K562 (cell line): ENCODE measurements around the gene AUNIP. TPM values are rescaled to one million over a fixed set of nuclear protein-coding genes. Genes with fewer than 3 reads are reported as not detected.

ENCODE experiments used
- ATAC-seq: fragments of 200-7000 bp; cut with Tn5 transposase; 3 replicates; pipeline ENCODE4 v1.9.1; 2020; ENCODE audit warnings: moderate library complexity
- BruUV-seq: library from RNA; stranded (reverse); fragments of 400-500 nt; replicated peaks from 2 replicates; lab custom pipeline; 2021; lab: Mats Ljungman, UMichigan
- CTCF ChIA-PET: fragments of 300-600 bp; formaldehyde crosslinking; extraction: SDS; loops from one replicate; lab custom pipeline; 2021; ENCODE audit warnings: low intra/inter-chr PET ratio; lab: Yijun Ruan, JAX
- POLR2A ChIA-PET: fragments of 300-600, 350-650 bp; sonication (Branson Sonifier 250); formaldehyde crosslinking; extraction: SDS; loops from one replicate; lab custom pipeline; 2021; ENCODE audit warnings: antibody characterized with exemption, inconsistent platforms; lab: Yijun Ruan, JAX
- DNase-seq, 4 experiments: peaks; one replicate each; pipeline versions ENCODE4 v3.0.0 to v3.0.0-alpha.2; 2011 to 2018; ENCODE audit warnings: low spot score in 3 of 4, mixed read lengths in 3 of 4; ENCODE audit errors: extremely low read depth in 1 of 4
- FAIRE-seq: peaks from 2 replicates; lab custom pipeline; 2011; peaks lifted over from hg19 to GRCh38; lab: Jason Lieb, UNC
- H2AFZ ChIP-seq: 2 replicates; pipeline ENCODE4 v1.6.0; 2011; ENCODE audit warnings: low read depth, low read length, control low read depth, inconsistent platforms
- H3K27ac ChIP-seq: fragments of 200-600 bp; 3 replicates; pipeline ENCODE4 v1.8.0; 2011; ENCODE audit warnings: low read depth, mild to moderate bottlenecking, control low read depth, inconsistent platforms, low read length, moderate library complexity, mixed read lengths; ENCODE audit errors: extremely low read depth
- H3K27me3 ChIP-seq, 2 experiments: fragments of 300-600 bp in 1 of 2; 2 replicates in 1 of 2; 3 replicates in 1 of 2; pipeline versions ENCODE4 v1.6.0 to v1.8.0; 2011; ENCODE audit warnings: inconsistent platforms in 2 of 2, low read length in 2 of 2, mild to moderate bottlenecking in 1 of 2, mixed read lengths in 1 of 2, moderate library complexity in 1 of 2; ENCODE audit not compliant: control insufficient read depth in 2 of 2, insufficient read depth in 2 of 2
- H3K36me3 ChIP-seq: fragments of 300-600 bp; 3 replicates; pipeline ENCODE4 v1.8.0; 2011; ENCODE audit warnings: mild to moderate bottlenecking, low read length, inconsistent platforms; ENCODE audit not compliant: control insufficient read depth, insufficient read depth
- H3K4me1 ChIP-seq, 2 experiments: fragments of 200-600 bp in 1 of 2; replicated peaks in 1 of 2; 2 replicates in 1 of 2; 3 replicates in 1 of 2; pipeline versions ENCODE4 v1.5.1 to v1.8.0; 2011; ENCODE audit warnings: inconsistent platforms in 2 of 2, low read length in 2 of 2, mild to moderate bottlenecking in 1 of 2, mixed read lengths in 1 of 2, moderate library complexity in 1 of 2; ENCODE audit not compliant: control insufficient read depth in 2 of 2, insufficient read depth in 2 of 2
- H3K4me2 ChIP-seq: 2 replicates; pipeline ENCODE4 v1.6.1; 2011; ENCODE audit warnings: low read length, control low read depth, inconsistent platforms, mixed read lengths; ENCODE audit not compliant: insufficient read depth
- H3K4me3 ChIP-seq: fragments of 200-600 bp; sonication (generic), shearing (Covaris generic); 2 replicates; pipeline ENCODE4 v1.5.1; 2016; ENCODE audit warnings: control low read depth, inconsistent platforms
- H3K79me2 ChIP-seq: fragments of 200-600 bp; 3 replicates; pipeline ENCODE4 v1.8.0; 2011; ENCODE audit warnings: low read length, inconsistent platforms; ENCODE audit not compliant: control insufficient read depth, insufficient read depth
- H3K9ac ChIP-seq, 2 experiments: 2 replicates each; pipeline versions ENCODE4 v1.6.0 to v1.6.1; 2011; ENCODE audit warnings: low read depth in 2 of 2, low read length in 2 of 2, control low read depth in 1 of 2, inconsistent platforms in 1 of 2, mild to moderate bottlenecking in 1 of 2, mixed read lengths in 1 of 2; ENCODE audit not compliant: insufficient read depth in 1 of 2
- H3K9me1 ChIP-seq: one replicate; pipeline ENCODE4 v1.6.0; 2011; ENCODE audit warnings: inconsistent platforms, mild to moderate bottlenecking, low read length, moderate library complexity; ENCODE audit not compliant: control insufficient read depth, insufficient read depth
- H3K9me3 ChIP-seq: replicated peaks from 2 replicates; pipeline ENCODE4 v1.5.1; 2011; ENCODE audit warnings: low read depth, low read length, inconsistent platforms; ENCODE audit not compliant: control insufficient read depth, insufficient read depth
- H4K20me1 ChIP-seq: replicated peaks from 2 replicates; pipeline ENCODE4 v1.6.1; 2011; ENCODE audit warnings: low read length, inconsistent platforms, mixed read lengths; ENCODE audit not compliant: control insufficient read depth, insufficient read depth
- ATF7 ChIP-seq: fragments of 450-650 bp; IDR thresholded peaks from 2 replicates; pipeline ENCODE4 v1.7.1; 2014; ENCODE audit warnings: mild to moderate bottlenecking, moderate library complexity
- LARP7 ChIP-seq: fragments of 450-650 bp; IDR thresholded peaks from 2 replicates; pipeline ENCODE4 v1.6.1; 2016
- MAFF ChIP-seq: IDR thresholded peaks from 2 replicates; pipeline ENCODE4 v1.6.1; 2012; ENCODE audit warnings: low read length, improper control_type of control experiment
- MBD2 ChIP-seq: sonication (generic); IDR thresholded peaks from 2 replicates; pipeline ENCODE4 v1.6.1; 2016; ENCODE audit warnings: low read depth, borderline replicate concordance
- SRSF9 ChIP-seq: fragments of 200-400 bp; formaldehyde crosslinking; IDR thresholded peaks from 2 replicates; pipeline ENCODE4 v1.6.1; 2017; ENCODE audit warnings: low read depth, low read length, borderline replicate concordance
- ZNF134 ChIP-seq: fragments of 250-450 bp; sonication (Bioruptor Pico); conservative IDR thresholded peaks from 2 replicates; pipeline ENCODE4 v1.4.0; 2020
- ZNF146 ChIP-seq: IDR thresholded peaks from one replicate; pipeline ENCODE4 v1.6.1; 2018; ENCODE audit warnings: missing compliant biosample characterization; ENCODE audit not compliant: unreplicated experiment
- WGBS: fragments of 100-300 bp; shearing (Covaris generic); methylation state at CpG from one replicate; pipeline ENCODE4 v1.1.6; 2016; ENCODE audit warnings: low coverage, mixed read lengths; ENCODE audit not compliant: insufficient coverage; ENCODE audit errors: missing lambda C conversion rate; 5-methylcytosine and 5-hydroxymethylcytosine counted together
- in situ Hi-C: fragments of 300-500 bp; cut with MboI; formaldehyde crosslinking; loops from 4 replicates; pipeline ENCODE4 v1.15.0; 2018; ENCODE audit warnings: inconsistent platforms, mixed read lengths
- intact Hi-C: fragments of 100-400 bp; cut with micrococcal nuclease; formaldehyde crosslinking; loops from 2 replicates; pipeline ENCODE4 v1.14.2; 2022
- polyA plus RNA-seq, 8 experiments: library from polyadenylated mRNA; depleted of rRNA in 4 of 8; stranded (reverse) in 5 of 8; unstranded in 3 of 8; fragments of >200 nt; fragmentation: Nextera tagmentation in 2 of 8; fragmentation: Illumina TruSeq in 1 of 8; extraction: Ambion mirVana in 2 of 8; extraction: Trizol in 1 of 8; gene quantifications; 2 replicates each; pipeline versions ENCODE4 v1.2.1 to v1.2.3, GENCODE V29; 2011 to 2014; ENCODE audit warnings: inconsistent platforms in 1 of 8, missing spikeins in 1 of 8
- total RNA-seq, 7 experiments: library from RNA; depleted of rRNA in 6 of 7; stranded (reverse); fragments of >200 nt in 6 of 7; fragmentation: Illumina TruSeq in 2 of 7; extraction: Trizol in 2 of 7; gene quantifications; 2 replicates each; pipeline versions ENCODE4 v1.2.1 to v1.2.3, GENCODE V29; 2011 to 2021; ENCODE audit warnings: low replicate concordance in 1 of 7
- TF ChIP-seq, protein P1 (sequence below), 2 experiments: fragments of 450-650 bp; IDR thresholded peaks; 2 replicates each; pipeline ENCODE4 v1.6.1; 2018; ENCODE audit warnings: mild to moderate bottlenecking in 2 of 2, low read depth in 1 of 2; ENCODE audit not compliant: partially characterized antibody in 2 of 2
- TF ChIP-seq, protein P2 (sequence below): fragments of 250-450 bp; sonication (Bioruptor Pico); IDR thresholded peaks from 2 replicates; pipeline ENCODE4 v1.5.0; 2021
- TF ChIP-seq, protein P3 (sequence below): fragments of 450-650 bp; IDR thresholded peaks from 2 replicates; pipeline ENCODE4 v1.6.1; 2014; ENCODE audit warnings: low read depth, mild to moderate bottlenecking, moderate library complexity, borderline replicate concordance
- TF ChIP-seq, protein P4 (sequence below): fragments of 250-450 bp; sonication (Bioruptor Pico); IDR thresholded peaks from 2 replicates; pipeline ENCODE4 v1.4.0; 2020; ENCODE audit warnings: mild to moderate bottlenecking, moderate library complexity
- TF ChIP-seq, protein P5 (sequence below): sonication (generic); formaldehyde crosslinking; IDR thresholded peaks from 2 replicates; pipeline ENCODE4 v1.8.0; 2022; ENCODE audit warnings: missing genetic modification reagents, mild to moderate bottlenecking, moderate library complexity, borderline replicate concordance

The AUNIP gene
- total and polyA plus RNA-seq, 9 of the 15 experiments (the other 6 are each of a cell fraction or from before 2014, with no cell fraction given): 12.1 to 53.8 (median 47.1) TPM

DNA sequence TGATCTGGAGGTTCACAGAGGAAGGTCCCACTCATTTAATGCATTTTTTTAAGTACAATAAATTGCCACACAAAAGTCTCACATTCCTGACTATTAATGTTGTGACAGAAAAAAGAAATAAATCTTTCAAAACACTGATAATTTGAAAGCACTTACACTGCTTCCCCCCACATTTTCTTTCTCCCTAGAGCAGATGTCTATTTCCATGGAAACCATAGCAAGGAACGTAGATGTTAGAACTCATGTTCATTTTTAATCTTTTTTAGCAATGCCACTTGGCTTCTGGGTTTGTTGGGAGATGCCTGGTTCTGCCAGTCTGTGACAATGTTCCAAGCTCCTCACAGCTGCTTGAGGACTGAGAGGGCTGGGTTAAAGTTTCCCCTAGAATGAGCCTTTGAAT lies 48.9 kb upstream of the AUNIP start:
- no peak overlapping the region for H2AFZ ChIP-seq
- H3K79me2 ChIP-seq: peaks cover 29% of the 10 kb centered on the region
- FAIRE-seq (no peak), ATAC-seq (no peak), DNase-seq (no peak)
- CTCF ChIA-PET: no interaction called here
- H3K36me3 ChIP-seq: peaks cover 16% of the 10 kb centered on the region
- peaks cover 20% of the 10 kb centered on the region for H4K20me1 ChIP-seq
- peaks cover 19 to 24% of the 10 kb centered on the region in 2 experiments; a peak in 4 of 5 replicates for H3K4me1 ChIP-seq
- H3K27ac ChIP-seq: no peak overlapping the region
- POLR2A ChIA-PET: interaction anchor here (0.7 to 4.6 kb wide), 7 partner anchors 8 to 26 kb away, joined by 3 to 19 read pairs (median 5); no protein-coding TSS in a partner anchor
- H3K4me3 ChIP-seq: no peak overlapping the region
- H3K4me2 ChIP-seq: no peak overlapping the region
- H3K9me1 ChIP-seq: peaks cover 6% of the 10 kb centered on the region
- intact Hi-C loops: no loop called here
- in situ Hi-C loops: no loop called here
- no peaks in the 10 kb centered on the region for H3K9me3 ChIP-seq
- no peak overlapping the region for H3K9ac ChIP-seq
- 80% methylated on average over 1 of the region's 1 CpG for WGBS
- no TSS peak for BruUV-seq
- H3K27me3 ChIP-seq: no peaks in the 10 kb centered on the region
- no peak for TF ChIP-seq ZNF134 (CRISPR knock-in tag)
- TF ChIP-seq, protein P1, sequence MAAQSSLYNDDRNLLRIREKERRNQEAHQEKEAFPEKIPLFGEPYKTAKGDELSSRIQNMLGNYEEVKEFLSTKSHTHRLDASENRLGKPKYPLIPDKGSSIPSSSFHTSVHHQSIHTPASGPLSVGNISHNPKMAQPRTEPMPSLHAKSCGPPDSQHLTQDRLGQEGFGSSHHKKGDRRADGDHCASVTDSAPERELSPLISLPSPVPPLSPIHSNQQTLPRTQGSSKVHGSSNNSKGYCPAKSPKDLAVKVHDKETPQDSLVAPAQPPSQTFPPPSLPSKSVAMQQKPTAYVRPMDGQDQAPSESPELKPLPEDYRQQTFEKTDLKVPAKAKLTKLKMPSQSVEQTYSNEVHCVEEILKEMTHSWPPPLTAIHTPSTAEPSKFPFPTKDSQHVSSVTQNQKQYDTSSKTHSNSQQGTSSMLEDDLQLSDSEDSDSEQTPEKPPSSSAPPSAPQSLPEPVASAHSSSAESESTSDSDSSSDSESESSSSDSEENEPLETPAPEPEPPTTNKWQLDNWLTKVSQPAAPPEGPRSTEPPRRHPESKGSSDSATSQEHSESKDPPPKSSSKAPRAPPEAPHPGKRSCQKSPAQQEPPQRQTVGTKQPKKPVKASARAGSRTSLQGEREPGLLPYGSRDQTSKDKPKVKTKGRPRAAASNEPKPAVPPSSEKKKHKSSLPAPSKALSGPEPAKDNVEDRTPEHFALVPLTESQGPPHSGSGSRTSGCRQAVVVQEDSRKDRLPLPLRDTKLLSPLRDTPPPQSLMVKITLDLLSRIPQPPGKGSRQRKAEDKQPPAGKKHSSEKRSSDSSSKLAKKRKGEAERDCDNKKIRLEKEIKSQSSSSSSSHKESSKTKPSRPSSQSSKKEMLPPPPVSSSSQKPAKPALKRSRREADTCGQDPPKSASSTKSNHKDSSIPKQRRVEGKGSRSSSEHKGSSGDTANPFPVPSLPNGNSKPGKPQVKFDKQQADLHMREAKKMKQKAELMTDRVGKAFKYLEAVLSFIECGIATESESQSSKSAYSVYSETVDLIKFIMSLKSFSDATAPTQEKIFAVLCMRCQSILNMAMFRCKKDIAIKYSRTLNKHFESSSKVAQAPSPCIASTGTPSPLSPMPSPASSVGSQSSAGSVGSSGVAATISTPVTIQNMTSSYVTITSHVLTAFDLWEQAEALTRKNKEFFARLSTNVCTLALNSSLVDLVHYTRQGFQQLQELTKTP (IDR thresholded peaks at IDR 0.05; ENCODE audit: low read depth in 1 of 2, partially characterized antibody in 2 of 2): no peak
- TF ChIP-seq ATF7: no peak
- TF ChIP-seq, protein P2, sequence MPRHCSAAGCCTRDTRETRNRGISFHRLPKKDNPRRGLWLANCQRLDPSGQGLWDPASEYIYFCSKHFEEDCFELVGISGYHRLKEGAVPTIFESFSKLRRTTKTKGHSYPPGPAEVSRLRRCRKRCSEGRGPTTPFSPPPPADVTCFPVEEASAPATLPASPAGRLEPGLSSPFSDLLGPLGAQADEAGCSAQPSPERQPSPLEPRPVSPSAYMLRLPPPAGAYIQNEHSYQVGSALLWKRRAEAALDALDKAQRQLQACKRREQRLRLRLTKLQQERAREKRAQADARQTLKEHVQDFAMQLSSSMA (CRISPR knock-in tag): no peak
- no peak for TF ChIP-seq MAFF
- TF ChIP-seq, protein P3, sequence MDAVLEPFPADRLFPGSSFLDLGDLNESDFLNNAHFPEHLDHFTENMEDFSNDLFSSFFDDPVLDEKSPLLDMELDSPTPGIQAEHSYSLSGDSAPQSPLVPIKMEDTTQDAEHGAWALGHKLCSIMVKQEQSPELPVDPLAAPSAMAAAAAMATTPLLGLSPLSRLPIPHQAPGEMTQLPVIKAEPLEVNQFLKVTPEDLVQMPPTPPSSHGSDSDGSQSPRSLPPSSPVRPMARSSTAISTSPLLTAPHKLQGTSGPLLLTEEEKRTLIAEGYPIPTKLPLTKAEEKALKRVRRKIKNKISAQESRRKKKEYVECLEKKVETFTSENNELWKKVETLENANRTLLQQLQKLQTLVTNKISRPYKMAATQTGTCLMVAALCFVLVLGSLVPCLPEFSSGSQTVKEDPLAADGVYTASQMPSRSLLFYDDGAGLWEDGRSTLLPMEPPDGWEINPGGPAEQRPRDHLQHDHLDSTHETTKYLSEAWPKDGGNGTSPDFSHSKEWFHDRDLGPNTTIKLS: no peak
- TF ChIP-seq ZNF146 (CRISPR knock-in tag): no peak
- TF ChIP-seq, protein P4, sequence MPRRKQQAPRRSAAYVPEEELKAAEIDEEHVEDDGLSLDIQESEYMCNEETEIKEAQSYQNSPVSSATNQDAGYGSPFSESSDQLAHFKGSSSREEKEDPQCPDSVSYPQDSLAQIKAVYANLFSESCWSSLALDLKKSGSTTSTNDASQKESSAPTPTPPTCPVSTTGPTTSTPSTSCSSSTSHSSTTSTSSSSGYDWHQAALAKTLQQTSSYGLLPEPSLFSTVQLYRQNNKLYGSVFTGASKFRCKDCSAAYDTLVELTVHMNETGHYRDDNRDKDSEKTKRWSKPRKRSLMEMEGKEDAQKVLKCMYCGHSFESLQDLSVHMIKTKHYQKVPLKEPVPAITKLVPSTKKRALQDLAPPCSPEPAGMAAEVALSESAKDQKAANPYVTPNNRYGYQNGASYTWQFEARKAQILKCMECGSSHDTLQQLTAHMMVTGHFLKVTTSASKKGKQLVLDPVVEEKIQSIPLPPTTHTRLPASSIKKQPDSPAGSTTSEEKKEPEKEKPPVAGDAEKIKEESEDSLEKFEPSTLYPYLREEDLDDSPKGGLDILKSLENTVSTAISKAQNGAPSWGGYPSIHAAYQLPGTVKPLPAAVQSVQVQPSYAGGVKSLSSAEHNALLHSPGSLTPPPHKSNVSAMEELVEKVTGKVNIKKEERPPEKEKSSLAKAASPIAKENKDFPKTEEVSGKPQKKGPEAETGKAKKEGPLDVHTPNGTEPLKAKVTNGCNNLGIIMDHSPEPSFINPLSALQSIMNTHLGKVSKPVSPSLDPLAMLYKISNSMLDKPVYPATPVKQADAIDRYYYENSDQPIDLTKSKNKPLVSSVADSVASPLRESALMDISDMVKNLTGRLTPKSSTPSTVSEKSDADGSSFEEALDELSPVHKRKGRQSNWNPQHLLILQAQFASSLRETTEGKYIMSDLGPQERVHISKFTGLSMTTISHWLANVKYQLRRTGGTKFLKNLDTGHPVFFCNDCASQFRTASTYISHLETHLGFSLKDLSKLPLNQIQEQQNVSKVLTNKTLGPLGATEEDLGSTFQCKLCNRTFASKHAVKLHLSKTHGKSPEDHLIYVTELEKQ (CRISPR knock-in tag): no peak
- TF ChIP-seq MBD2: no peak
- TF ChIP-seq SRSF9: no peak
- TF ChIP-seq, protein P5, sequence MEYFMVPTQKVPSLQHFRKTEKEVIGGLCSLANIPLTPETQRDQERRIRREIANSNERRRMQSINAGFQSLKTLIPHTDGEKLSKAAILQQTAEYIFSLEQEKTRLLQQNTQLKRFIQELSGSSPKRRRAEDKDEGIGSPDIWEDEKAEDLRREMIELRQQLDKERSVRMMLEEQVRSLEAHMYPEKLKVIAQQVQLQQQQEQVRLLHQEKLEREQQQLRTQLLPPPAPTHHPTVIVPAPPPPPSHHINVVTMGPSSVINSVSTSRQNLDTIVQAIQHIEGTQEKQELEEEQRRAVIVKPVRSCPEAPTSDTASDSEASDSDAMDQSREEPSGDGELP (CRISPR knock-in tag): no peak
- no peak for TF ChIP-seq LARP7
